ENCODE measurements around the gene TTLL12.
A peak's percentile ranks its signal among the peaks of the same experiment; 100 is the strongest.
"Not testable (repeated sequence)": the region's sequence is repeated elsewhere in the genome, so short reads cannot be mapped to it uniquely, and the experiment has no call there.

The TTLL12 gene

GRCh38 chr22:43152003-43152356 is 35.0 kb downstream of the TTLL12 start:
- peak; percentile 65 for DNase-seq

GRCh38 chr22:43151251-43152002 is 35.5 kb downstream of the TTLL12 start, which contains the start of gene TSPO:
TSPO (plus strand) TSS chr22:43151559; CDS start chr22:43159239, 7,680 bp downstream.
- peak; percentile 71 for DNase-seq

GRCh38 chr22:43150731-43151206 is 36.2 kb downstream of the TTLL12 start:
- no peak for DNase-seq

- no peak for DNase-seq
Measured at GRCh38 chr22:43148581-43148980, 38.4 kb downstream of the TTLL12 start.

- DNase-seq = peak; percentile 10
Measured at GRCh38 chr22:43147821-43148220, 39.1 kb downstream of the TTLL12 start.

GRCh38 chr22:43146332-43146731 is 40.6 kb downstream of the TTLL12 start:
- peak; percentile 32 for DNase-seq

GRCh38 chr22:43145371-43145770 is 41.6 kb downstream of the TTLL12 start:
- DNase-seq = not testable (repeated sequence)

GRCh38 chr22:43144949-43145348 is 42.0 kb downstream of the TTLL12 start:
- DNase-seq = no peak

GRCh38 chr22:43142880-43143562 is 43.9 kb downstream of the TTLL12 start, which contains the start of gene MCAT:
MCAT (minus strand) TSS chr22:43143398; CDS start chr22:43143348, 50 bp downstream.
- DNase-seq = peak; percentile 91

- no peak for DNase-seq
Measured at GRCh38 chr22:43136801-43137200, 50.1 kb downstream of the TTLL12 start.

GRCh38 chr22:43136255-43136654 is 50.7 kb downstream of the TTLL12 start:
- DNase-seq = peak; percentile 45

- DNase-seq = no peak
Measured at GRCh38 chr22:43135565-43135964, 51.4 kb downstream of the TTLL12 start.

- DNase-seq = no peak
Measured at GRCh38 chr22:43134553-43134952, 52.4 kb downstream of the TTLL12 start.

GRCh38 chr22:43133401-43133800 is 53.5 kb downstream of the TTLL12 start:
- no peak for DNase-seq

GRCh38 chr22:43131773-43132501 is 55.0 kb downstream of the TTLL12 start:
- no peak for DNase-seq

GRCh38 chr22:43129426-43130425 is 57.2 kb downstream of the TTLL12 start:
- DNase-seq = peak; percentile 65

- DNase-seq = peak; percentile 91
Measured at GRCh38 chr22:43128928-43129424, 58.0 kb downstream of the TTLL12 start.

- DNase-seq = no peak
Measured at GRCh38 chr22:43128116-43128515, 58.8 kb downstream of the TTLL12 start.

GRCh38 chr22:43127166-43127908 is 59.6 kb downstream of the TTLL12 start:
- DNase-seq = no peak

GRCh38 chr22:43126501-43127165 is 60.3 kb downstream of the TTLL12 start:
- DNase-seq = peak; percentile 24
